SK-N-SH (cell line): ENCODE data around the gene C19orf47. TPM values are rescaled to one million over a fixed set of nuclear protein-coding genes. Genes with fewer than 3 reads are reported as not detected.

Experiments
- CTCF ChIA-PET: fragments of 300-600, 350-600 bp; formaldehyde crosslinking; extraction: SDS; loops from one replicate; lab custom pipeline; 2021; lab: Yijun Ruan, JAX
- POLR2A ChIA-PET: fragments of 350-600 bp; sonication (Branson Sonifier 250); formaldehyde crosslinking; extraction: SDS; loops from one replicate; lab custom pipeline; 2020; ENCODE audit warnings: antibody characterized with exemption, inconsistent platforms; lab: Yijun Ruan, JAX
- DNase-seq: peaks from one replicate; pipeline ENCODE4 v3.0.0; 2012
- H2AFZ ChIP-seq: fragments of 200-600 bp; sonication (generic); 2 replicates; pipeline ENCODE4 v1.8.1; 2016; ENCODE audit warnings: antibody characterized with exemption, mild to moderate bottlenecking, low read depth
- H3F3A ChIP-seq: fragments of 200-600 bp; sonication (generic); replicated peaks from 2 replicates; pipeline ENCODE3; 2016; ENCODE audit warnings: antibody characterized with exemption, mild to moderate bottlenecking; ENCODE audit not compliant: insufficient read depth
- H3K27ac ChIP-seq, 2 experiments: fragments of 200-500 bp in 1 of 2; fragments of 200-600 bp in 1 of 2; sonication (Bioruptor generic) in 1 of 2; sonication (generic), shearing (Covaris generic) in 1 of 2; 2 replicates each; pipeline versions ENCODE4 v1.5.1 to v1.6.1; 2014 to 2016; ENCODE audit warnings: low read depth in 2 of 2, inconsistent platforms in 1 of 2, low read length in 1 of 2, mild to moderate bottlenecking in 1 of 2, mixed read lengths in 1 of 2
- H3K27me3 ChIP-seq: fragments of 200-600 bp; sonication (generic), shearing (Covaris generic); 2 replicates; pipeline ENCODE4 v1.6.1; 2016; ENCODE audit warnings: mixed run types; ENCODE audit not compliant: insufficient read depth
- H3K36me3 ChIP-seq, 2 experiments: fragments of 200-500 bp in 1 of 2; fragments of 200-600 bp in 1 of 2; sonication (Bioruptor generic) in 1 of 2; sonication (generic) in 1 of 2; replicated peaks in 1 of 2; 2 replicates each; pipeline versions ENCODE3 to v1.5.1; 2014 to 2016; ENCODE audit warnings: low read length in 1 of 2, mild to moderate bottlenecking in 1 of 2; ENCODE audit not compliant: insufficient read depth in 2 of 2, control insufficient read depth in 1 of 2
- H3K4me1 ChIP-seq, 2 experiments: fragments of 200-500 bp in 1 of 2; fragments of 200-600 bp in 1 of 2; sonication (Bioruptor generic) in 1 of 2; sonication (generic), shearing (Covaris generic) in 1 of 2; 2 replicates each; pipeline versions ENCODE4 v1.5.1 to v1.6.1; 2014 to 2016; ENCODE audit warnings: low read depth in 1 of 2, low read length in 1 of 2, mixed run types in 1 of 2; ENCODE audit not compliant: insufficient read depth in 2 of 2, control insufficient read depth in 1 of 2
- H3K4me2 ChIP-seq: fragments of 200-600 bp; sonication (generic), shearing (Covaris generic); 2 replicates; pipeline ENCODE4 v1.6.1; 2017; ENCODE audit warnings: mixed run types
- H3K4me3 ChIP-seq, 2 experiments: fragments of 200-500 bp in 1 of 2; fragments of 200-600 bp in 1 of 2; sonication (Bioruptor generic) in 1 of 2; sonication (generic), shearing (Covaris generic) in 1 of 2; 2 replicates each; pipeline versions ENCODE4 v1.5.1 to v1.8.1; 2014 to 2016; ENCODE audit warnings: low read depth in 2 of 2, inconsistent platforms in 1 of 2, low read length in 1 of 2, mild to moderate bottlenecking in 1 of 2, mixed read lengths in 1 of 2, moderate library complexity in 1 of 2
- H3K79me2 ChIP-seq: fragments of 200-600 bp; sonication (generic); 2 replicates; pipeline ENCODE4 v1.8.1; 2017; ENCODE audit warnings: mild to moderate bottlenecking; ENCODE audit not compliant: insufficient read depth
- H3K9ac ChIP-seq: fragments of 200-600 bp; sonication (generic); 2 replicates; pipeline ENCODE4 v1.6.1; 2017; ENCODE audit warnings: mixed run types
- H3K9me2 ChIP-seq: fragments of 200-600 bp; sonication (generic); 2 replicates; pipeline ENCODE4 v1.6.1; 2017; ENCODE audit warnings: mixed run types
- H3K9me3 ChIP-seq: fragments of 200-600 bp; sonication (generic); 2 replicates; pipeline ENCODE4 v1.6.1; 2017; ENCODE audit warnings: mixed run types, mild to moderate bottlenecking, moderate library complexity
- H4K20me1 ChIP-seq: fragments of 200-600 bp; sonication (generic); 2 replicates; pipeline ENCODE4 v1.6.1; 2017; ENCODE audit warnings: mild to moderate bottlenecking, mixed run types; ENCODE audit not compliant: insufficient read depth
- EZH2phosphoT487 ChIP-seq: fragments of 200-600 bp; sonication (generic); IDR thresholded peaks from 2 replicates; pipeline ENCODE4 v1.6.1; 2017; ENCODE audit warnings: low read depth, mixed run types, mild to moderate bottlenecking, antibody characterized with exemption, moderate library complexity, borderline replicate concordance
- MEF2A ChIP-seq: IDR thresholded peaks from 2 replicates; pipeline ENCODE4 v1.4.0; 2012; ENCODE audit warnings: low read depth, borderline replicate concordance
- MXI1 ChIP-seq: IDR thresholded peaks from 2 replicates; pipeline ENCODE4 v1.6.1; 2012; ENCODE audit warnings: mild to moderate bottlenecking, low read depth, low read length, improper control_type of control experiment
- NRF1 ChIP-seq: IDR thresholded peaks from 2 replicates; pipeline ENCODE4 v1.6.1; 2012; ENCODE audit warnings: low read depth, mild to moderate bottlenecking, low read length
- SMC3 ChIP-seq: IDR thresholded peaks from 2 replicates; pipeline ENCODE4 v1.6.1; 2012; ENCODE audit warnings: low read depth, low read length, improper control_type of control experiment
- TAF1 ChIP-seq: IDR thresholded peaks from 2 replicates; pipeline ENCODE4 v1.6.1; 2012; ENCODE audit warnings: low read depth, mild to moderate bottlenecking, low read length, moderate library complexity, borderline replicate concordance
- WGBS: methylation state at CpG from one replicate; pipeline ENCODE4 v1.1.6; 2017; ENCODE audit warnings: low lambda C conversion rate; 5-methylcytosine and 5-hydroxymethylcytosine counted together
- polyA plus RNA-seq, 3 experiments: library from polyadenylated mRNA; depleted of rRNA; stranded (reverse); fragments of >200 nt; gene quantifications; 2 replicates each; pipeline ENCODE4 v1.2.3, GENCODE V29; 2012
- TF ChIP-seq, protein P1 (sequence below): IDR thresholded peaks from 2 replicates; pipeline ENCODE4 v1.4.0; 2012; ENCODE audit warnings: low read depth, borderline replicate concordance

C19orf47 gene
- polyA plus RNA-seq, 1 of the 3 experiments (the other 2 are of a cell fraction) = 17.2 TPM

DNA sequence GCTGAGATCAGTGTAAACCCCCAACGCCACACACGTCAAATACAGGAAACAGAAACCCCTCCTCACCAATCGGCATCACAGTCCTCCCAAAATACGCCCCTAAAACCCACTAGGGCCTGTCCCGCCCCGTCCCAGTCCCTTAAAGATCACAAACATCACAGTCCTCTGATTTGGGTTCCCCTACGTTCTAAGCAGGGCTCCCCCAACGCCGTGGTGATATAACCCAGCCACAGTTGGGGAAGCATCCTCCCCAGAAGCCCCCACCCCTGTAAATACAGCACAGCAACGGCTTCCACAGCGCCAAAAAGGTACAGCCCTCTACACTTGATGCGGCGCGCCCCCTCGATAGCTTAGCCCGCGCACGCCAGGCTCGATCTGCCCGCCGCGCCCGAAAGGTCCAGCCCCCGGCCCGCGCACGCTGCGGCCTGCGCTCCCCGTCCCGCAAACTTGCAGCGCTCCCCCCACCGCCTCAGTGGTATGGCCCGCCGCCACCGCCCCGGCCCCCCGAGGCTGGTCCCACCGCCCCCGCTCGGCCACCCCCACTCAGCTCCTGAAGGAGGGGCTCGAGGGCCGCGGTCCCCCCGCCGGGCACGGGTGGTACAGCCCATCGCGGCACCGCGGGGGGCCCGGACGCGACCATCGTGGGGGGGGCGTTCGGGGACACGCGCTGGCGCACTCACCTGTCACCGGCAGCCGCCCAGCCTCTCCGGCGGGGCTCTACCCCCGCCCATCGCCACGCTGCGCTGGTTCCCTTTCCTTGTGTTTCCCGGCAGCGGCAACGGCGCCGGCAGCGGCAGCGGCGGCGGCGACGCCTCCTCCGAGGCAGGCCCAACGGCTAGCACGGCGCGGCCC, 63.5 kb downstream of the C19orf47 start, which contains the start of gene AKT2:
Gene AKT2 (minus strand): TSS at position 845 of the 852 bp plus-strand sequence. CDS start 20,078 bp downstream, outside the sequence.
- H3K4me2 ChIP-seq = peak within 1 kb of the TSS; percentile 81
- H3F3A ChIP-seq = peaks cover 3% of the 10 kb centered on the region
- peak within 1 kb of the TSS; percentile 100 for H2AFZ ChIP-seq
- TF ChIP-seq, protein P1, sequence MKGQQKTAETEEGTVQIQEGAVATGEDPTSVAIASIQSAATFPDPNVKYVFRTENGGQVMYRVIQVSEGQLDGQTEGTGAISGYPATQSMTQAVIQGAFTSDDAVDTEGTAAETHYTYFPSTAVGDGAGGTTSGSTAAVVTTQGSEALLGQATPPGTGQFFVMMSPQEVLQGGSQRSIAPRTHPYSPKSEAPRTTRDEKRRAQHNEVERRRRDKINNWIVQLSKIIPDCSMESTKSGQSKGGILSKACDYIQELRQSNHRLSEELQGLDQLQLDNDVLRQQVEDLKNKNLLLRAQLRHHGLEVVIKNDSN = no peak
- TF ChIP-seq TAF1 (0 out of 2 replicates have a peak, but pooled peaks have one; percentile 38), NRF1 (0 out of 2 replicates have a peak, but pooled peaks have one; percentile 10), MXI1 (peak; percentile 56; the same call in 1 of the 2 replicates)
- TF ChIP-seq, all 33 proteins: peak for 3
- Histone ChIP-seq H3K36me3 (peaks cover 0 to 7% of the 10 kb centered on the region in 2 experiments), H3K4me1 (peaks cover 24 to 26% of the 10 kb centered on the region in 2 experiments; a peak in 3 of 4 replicates), H3K9me2 (no peaks in the 10 kb centered on the region), H3K27ac (peak within 1 kb of the TSS; percentile 93 to 96), H4K20me1 (peaks cover 15% of the 10 kb centered on the region), H3K9me3 (no peaks in the 10 kb centered on the region), H3K9ac (peak within 1 kb of the TSS; percentile 88), H3K27me3 (no peaks in the 10 kb centered on the region), H3K79me2 (peaks cover 53% of the 10 kb centered on the region), H3K4me3 (peak within 1 kb of the TSS; percentile 86 to 99)
- peak; percentile 94 for DNase-seq
- under 1% methylated on average over 38 of the region's 84 CpGs for WGBS
- ChIA-PET CTCF (interaction anchor here (1.5 to 1.8 kb wide), 2 partner anchors 21 to 93 kb away, joined by 4 to 5 read pairs; partner anchors contain the start of gene MAP3K10), POLR2A (interaction anchor here (0.6 to 1.4 kb wide), 3 partner anchors 10 to 164 kb away, joined by 3 read pairs; no protein-coding TSS in a partner anchor)

DNA sequence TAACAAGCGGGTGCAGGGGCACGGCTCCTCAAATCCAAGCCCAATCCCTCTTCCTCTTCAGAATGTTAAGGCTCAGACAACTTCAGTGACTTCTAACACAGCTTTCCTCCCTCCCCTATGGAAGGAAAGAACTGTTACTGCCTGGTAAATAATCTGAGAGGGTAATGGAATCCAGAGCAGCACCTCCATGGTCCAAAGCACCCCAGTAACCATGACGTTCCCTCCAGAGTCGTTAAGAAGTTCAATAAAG, 64.0 kb downstream of the C19orf47 start:
- H4K20me1 ChIP-seq = peaks cover 18% of the 10 kb centered on the region
- no peaks in the 10 kb centered on the region for H3K27me3 ChIP-seq
- H3K9me3 ChIP-seq = no peaks in the 10 kb centered on the region
- TF ChIP-seq SMC3 (no peak), EZH2phosphoT487 (no peak), MEF2A (no peak)
- peaks cover 0 to 7% of the 10 kb centered on the region in 2 experiments for H3K36me3 ChIP-seq
- H3F3A ChIP-seq = peaks cover 3% of the 10 kb centered on the region
- H2AFZ ChIP-seq = no peak overlapping the region
- WGBS = 15% methylated on average over 4 of the region's 4 CpGs
- no peaks in the 10 kb centered on the region for H3K9me2 ChIP-seq
- ChIA-PET POLR2A (interaction anchor here (1.4 kb wide), 1 partner anchor 9 kb away, joined by 3 read pairs; no protein-coding TSS in a partner anchor), CTCF (interaction anchor here (1.5 to 1.8 kb wide), 2 partner anchors 21 to 92 kb away, joined by 4 to 5 read pairs; partner anchors contain the start of gene MAP3K10)
- H3K4me3 ChIP-seq = peak overlapping the region; percentile 86 to 99
- no peak for DNase-seq
- peak overlapping the region; percentile 88 for H3K9ac ChIP-seq
- peak overlapping the region; percentile 81 for H3K4me2 ChIP-seq
- H3K4me1 ChIP-seq = peaks cover 24 to 26% of the 10 kb centered on the region in 2 experiments; a peak in 3 of 4 replicates
- peak overlapping the region; percentile 63 to 92 for H3K27ac ChIP-seq
- H3K79me2 ChIP-seq = peaks cover 58% of the 10 kb centered on the region
